Fibroblast of villous mesenchyme (primary cell): ENCODE measurements around the gene NFE2. TPM values are rescaled to one million over a fixed set of nuclear protein-coding genes. Genes with fewer than 3 reads are reported as not detected.

ENCODE experiments used
- DNase-seq: peaks from one replicate; pipeline ENCODE4 v3.0.0-alpha.2; 2010; ENCODE audit warnings: low read depth
- H3K4me3 ChIP-seq: 2 replicates; pipeline ENCODE4 v1.5.1; 2011; ENCODE audit warnings: low read depth, mild to moderate bottlenecking, low read length
- total RNA-seq: library from RNA; depleted of rRNA; stranded (reverse); fragments of >200 nt; gene quantifications from 2 replicates; pipeline ENCODE4 v1.2.3, GENCODE V29; 2012
- TF ChIP-seq, protein P1 (sequence below): IDR thresholded peaks from 2 replicates; pipeline ENCODE4 v1.5.1; 2012; ENCODE audit warnings: low read depth, mild to moderate bottlenecking, low read length; ENCODE audit not compliant: insufficient read depth

NFE2 gene
- total RNA-seq, 1 donor, result 0.43 TPM

DNA sequence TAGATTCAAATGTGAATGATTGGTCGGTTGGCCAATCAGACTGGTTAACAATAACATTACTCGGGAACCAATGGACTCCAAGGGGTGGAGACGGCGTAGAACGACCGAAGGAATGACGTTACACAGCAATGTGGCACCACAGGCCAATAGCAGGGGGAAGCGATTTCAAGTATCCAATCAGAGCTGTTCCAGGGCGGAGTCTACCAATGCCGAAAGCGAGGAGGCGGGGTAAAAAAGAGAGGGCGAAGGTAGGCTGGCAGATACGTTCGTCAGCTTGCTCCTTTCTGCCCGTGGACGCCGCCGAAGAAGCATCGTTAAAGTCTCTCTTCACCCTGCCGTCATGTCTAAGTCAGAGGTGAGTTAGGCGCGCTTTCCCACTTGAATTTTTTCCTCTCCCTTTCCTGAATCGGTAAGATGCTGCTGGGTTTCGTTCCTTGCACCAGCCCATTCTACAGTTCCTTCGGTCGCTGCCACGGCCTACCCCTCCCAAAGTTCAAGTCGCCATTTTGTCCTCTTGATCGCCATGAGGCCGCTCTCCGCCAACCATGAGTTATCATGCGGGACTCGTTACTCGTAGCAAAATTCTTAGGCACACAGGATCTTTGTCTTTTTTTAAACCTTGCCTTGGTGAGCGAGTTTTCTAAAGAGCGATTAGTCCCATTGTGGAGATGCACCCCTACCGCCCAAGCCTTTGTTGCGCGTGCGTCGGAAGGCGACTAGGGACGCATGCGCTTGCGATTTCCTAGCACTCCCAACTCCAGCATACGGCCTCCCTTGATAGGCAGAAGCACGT lies 20.2 kb downstream of the NFE2 start, which contains the start of gene HNRNPA1:
HNRNPA1 (plus strand) TSS at position 259 of the 793 bp plus-strand sequence; CDS start at position 341, 82 bp downstream.
- TF ChIP-seq, protein P1, sequence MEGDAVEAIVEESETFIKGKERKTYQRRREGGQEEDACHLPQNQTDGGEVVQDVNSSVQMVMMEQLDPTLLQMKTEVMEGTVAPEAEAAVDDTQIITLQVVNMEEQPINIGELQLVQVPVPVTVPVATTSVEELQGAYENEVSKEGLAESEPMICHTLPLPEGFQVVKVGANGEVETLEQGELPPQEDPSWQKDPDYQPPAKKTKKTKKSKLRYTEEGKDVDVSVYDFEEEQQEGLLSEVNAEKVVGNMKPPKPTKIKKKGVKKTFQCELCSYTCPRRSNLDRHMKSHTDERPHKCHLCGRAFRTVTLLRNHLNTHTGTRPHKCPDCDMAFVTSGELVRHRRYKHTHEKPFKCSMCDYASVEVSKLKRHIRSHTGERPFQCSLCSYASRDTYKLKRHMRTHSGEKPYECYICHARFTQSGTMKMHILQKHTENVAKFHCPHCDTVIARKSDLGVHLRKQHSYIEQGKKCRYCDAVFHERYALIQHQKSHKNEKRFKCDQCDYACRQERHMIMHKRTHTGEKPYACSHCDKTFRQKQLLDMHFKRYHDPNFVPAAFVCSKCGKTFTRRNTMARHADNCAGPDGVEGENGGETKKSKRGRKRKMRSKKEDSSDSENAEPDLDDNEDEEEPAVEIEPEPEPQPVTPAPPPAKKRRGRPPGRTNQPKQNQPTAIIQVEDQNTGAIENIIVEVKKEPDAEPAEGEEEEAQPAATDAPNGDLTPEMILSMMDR, result no peak
- DNase-seq, result peak; percentile 100
- peak within 1 kb of the TSS; percentile 99 for H3K4me3 ChIP-seq

DNA sequence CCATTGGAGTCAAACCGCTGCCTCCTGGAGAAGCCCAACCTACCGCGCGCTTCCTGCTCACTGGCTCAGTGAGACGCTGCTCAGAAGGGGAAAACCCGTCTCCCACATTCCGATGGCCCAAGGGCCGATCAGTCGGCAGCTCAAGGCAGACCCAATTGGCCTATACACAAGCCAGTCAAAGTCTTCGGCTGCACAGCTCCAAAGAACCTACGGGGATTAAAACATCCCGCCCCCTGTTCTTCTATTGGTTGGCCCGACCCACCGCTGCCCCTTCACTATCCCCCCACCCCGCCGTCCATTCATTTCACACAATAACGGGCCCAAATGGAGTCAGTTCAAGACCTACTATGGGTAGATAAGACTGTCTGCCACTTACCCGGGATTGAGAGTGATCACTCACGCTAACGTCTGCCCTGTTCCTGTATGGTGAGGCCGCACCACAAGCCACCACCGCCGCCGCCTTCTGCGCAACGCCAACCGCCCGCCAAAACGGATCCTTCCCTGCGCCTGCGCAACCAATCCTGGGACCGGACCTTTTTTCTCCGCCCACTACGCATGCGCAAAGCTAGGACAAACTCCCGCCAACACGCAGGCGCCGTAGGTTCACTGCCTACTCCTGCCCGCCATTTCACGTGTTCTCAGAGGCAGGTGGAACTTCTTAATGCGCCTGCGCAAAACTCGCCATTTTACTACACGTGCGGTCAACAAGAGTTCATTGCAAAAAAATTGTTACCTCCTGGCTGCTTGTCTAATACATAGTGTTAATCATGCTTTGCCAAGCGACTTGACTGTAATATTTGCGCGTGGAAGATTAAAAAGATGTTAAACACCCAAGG lies 21.0 kb downstream of the NFE2 start, which contains the start of gene CBX5:
CBX5 (minus strand) TSS at position 491 of the 836 bp plus-strand sequence. CDS start 22,472 bp downstream, outside the sequence.
- peak; percentile 100 for DNase-seq
- H3K4me3 ChIP-seq, result peak within 1 kb of the TSS; percentile 99
- TF ChIP-seq, protein P1, result no peak

DNA sequence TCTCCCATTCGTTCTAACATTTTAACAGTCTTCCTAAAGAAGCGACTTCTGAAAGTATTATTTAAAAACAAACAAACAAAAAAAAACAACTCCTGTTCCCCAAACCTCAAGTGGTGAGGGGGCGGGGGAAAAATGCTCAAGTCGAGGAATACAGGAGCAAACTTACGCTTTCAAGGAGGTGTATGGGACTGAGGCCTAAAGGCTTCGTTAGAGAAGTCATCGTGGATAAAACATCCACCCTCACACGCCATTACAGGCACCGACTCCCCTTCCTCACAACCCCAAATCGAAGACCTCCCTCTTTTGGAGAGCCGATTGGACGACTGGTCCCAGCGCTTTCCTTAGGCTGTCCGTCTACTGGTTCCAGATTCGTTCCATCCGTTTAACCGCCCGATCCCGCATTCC lies 21.6 kb downstream of the NFE2 start:
- no peak for DNase-seq
- peak overlapping the region; percentile 99 for H3K4me3 ChIP-seq
- TF ChIP-seq, protein P1, result no peak

DNA sequence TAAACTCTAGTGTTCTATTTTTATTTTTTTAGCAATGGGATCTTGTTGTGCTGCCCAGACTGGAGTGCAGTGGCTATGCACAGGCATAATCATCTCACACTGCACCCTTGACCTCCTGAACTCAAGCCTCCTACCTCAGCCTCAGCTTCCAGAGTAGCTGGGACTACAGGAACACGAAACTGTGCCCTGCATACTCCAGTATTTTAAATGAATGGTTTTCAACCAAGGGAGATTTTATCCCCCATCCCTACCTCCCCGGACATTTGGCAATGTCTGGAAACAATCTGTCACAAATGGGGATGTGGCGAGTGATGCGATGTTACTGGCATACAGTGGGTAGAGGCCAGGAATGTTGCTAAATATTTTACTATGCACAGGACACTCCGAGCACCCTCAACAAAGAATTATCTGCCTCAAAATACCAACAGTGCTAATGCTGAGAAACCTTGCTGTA lies 23.0 kb downstream of the NFE2 start:
- TF ChIP-seq, protein P1, result no peak
- DNase-seq, result no peak
- H3K4me3 ChIP-seq, result peak overlapping the region; percentile 99

DNA sequence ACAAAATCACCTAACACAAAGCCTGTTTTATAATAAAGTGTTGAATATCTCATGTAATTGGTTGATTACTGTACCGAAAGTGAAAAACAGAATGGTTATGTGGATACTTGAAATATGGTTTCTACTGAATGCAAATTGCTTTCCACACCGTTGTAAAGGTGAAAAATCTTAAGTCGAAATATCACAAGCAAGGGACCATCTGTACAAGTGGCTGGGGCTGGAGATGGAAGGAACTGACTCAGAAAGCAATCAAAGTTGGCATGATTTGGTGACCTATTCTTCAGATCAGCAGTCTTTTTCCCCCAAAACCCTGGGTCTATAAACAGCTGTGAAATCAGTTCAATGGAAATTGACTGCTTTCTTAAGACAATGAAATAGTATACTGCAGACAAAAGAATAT lies 24.4 kb downstream of the NFE2 start:
- TF ChIP-seq, protein P1, result no peak
- no peak overlapping the region for H3K4me3 ChIP-seq
- DNase-seq, result no peak

DNA sequence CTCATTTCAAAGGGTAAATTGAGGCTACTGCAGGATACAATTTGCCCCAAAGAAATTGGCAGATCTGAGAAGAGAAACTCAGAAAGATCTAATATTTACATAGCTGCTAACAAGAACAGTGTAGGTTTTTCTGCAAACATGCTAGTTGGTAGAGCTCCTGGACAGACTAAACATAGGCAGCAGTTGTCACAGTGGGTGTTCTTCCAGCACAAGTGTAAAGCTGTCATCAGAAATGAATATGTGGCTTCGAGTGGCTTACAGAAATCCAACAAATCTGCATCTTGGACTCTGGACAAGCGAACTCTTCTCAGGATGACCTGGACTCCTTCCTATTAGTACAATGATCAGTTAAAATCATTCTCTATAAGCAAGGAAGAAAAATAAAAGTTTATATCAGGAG lies 26.8 kb downstream of the NFE2 start:
- no peak for DNase-seq
- TF ChIP-seq, protein P1, result no peak

More for the DNA sequence above, 26.8 kb downstream of the NFE2 start:
- no peak overlapping the region for H3K4me3 ChIP-seq
